Gastrocnemius medialis (tissue), 4 donors: ENCODE results near the gene AMER2. TPM values are rescaled to one million over a fixed set of nuclear protein-coding genes. Genes with fewer than 3 reads are reported as not detected.

Experiments used
- ATAC-seq, 2 donors: fragments of 150-250 bp; one replicate each; pipeline ENCODE4 v1.9.1; 2016
- DNase-seq, 2 donors: peaks; one replicate each; pipeline ENCODE4 v3.0.0-alpha.2; 2019
- H3K27ac ChIP-seq, 4 donors: fragments of 200-600 bp; sonication (generic); 1 replicate in 1 of 4; 2 replicates in 3 of 4; pipeline ENCODE4 v1.5.1; 2016 to 2018; ENCODE audit warnings: mild to moderate bottlenecking in 2 of 4, moderate library complexity in 1 of 4
- H3K27me3 ChIP-seq, 3 donors: fragments of 200-600 bp; sonication (generic) in 2 of 3; 1 replicate in 1 of 3; 2 replicates in 2 of 3; pipeline versions ENCODE4 v1.5.1 to v1.6.0; 2016 to 2019; ENCODE audit warnings: mild to moderate bottlenecking in 1 of 3, moderate library complexity in 1 of 3
- H3K36me3 ChIP-seq, 2 donors: fragments of 200-600 bp; sonication (generic) in 1 of 2; one replicate each; pipeline ENCODE4 v1.5.1; 2017 to 2018
- H3K4me1 ChIP-seq, 2 donors: fragments of 200-600 bp; sonication (generic) in 1 of 2; one replicate each; pipeline ENCODE4 v1.5.1; 2016 to 2017; ENCODE audit warnings: mild to moderate bottlenecking in 2 of 2
- H3K4me3 ChIP-seq, 4 donors: fragments of 200-600 bp; sonication (generic) in 3 of 4; 1 replicate in 1 of 4; 2 replicates in 3 of 4; pipeline ENCODE4 v1.5.1; 2016 to 2019; ENCODE audit warnings: mild to moderate bottlenecking in 2 of 4
- H3K9me3 ChIP-seq, 3 donors: fragments of 200-600 bp; sonication (generic) in 2 of 3; 1 replicate in 1 of 3; 2 replicates in 2 of 3; pipeline ENCODE4 v1.5.1; 2016 to 2019
- CTCF ChIP-seq, 5 experiments: fragments of 450-650 bp in 3 of 5; fragments of 200-600 bp in 2 of 5; sonication (generic) in 2 of 5; IDR thresholded peaks in 4 of 5; conservative IDR thresholded peaks in 1 of 5; 1 replicate in 4 of 5; 2 replicates in 1 of 5; pipeline ENCODE4 v1.5.1; 2016 to 2019; ENCODE audit warnings: antibody characterized with exemption in 5 of 5, mild to moderate bottlenecking in 3 of 5, moderate library complexity in 3 of 5
- POLR2A ChIP-seq, 2 donors: fragments of 450-650 bp; IDR thresholded peaks; one replicate each; pipeline ENCODE4 v1.6.1; 2017; ENCODE audit warnings: antibody characterized with exemption in 2 of 2, mild to moderate bottlenecking in 2 of 2, moderate library complexity in 2 of 2
- in situ Hi-C, 4 donors: fragments of 200-750 bp; cut with MboI; loops; one replicate each; pipeline versions ENCODE4 v1.15.0 to v1.8.0; 2017; ENCODE audit warnings: low sequenced_read_pairs in 4 of 4
- intact Hi-C: fragments of 100-400 bp; cut with DNase I; formaldehyde crosslinking; loops from one replicate; pipeline ENCODE4 v1.15.1; 2023; ENCODE audit warnings: low total_unique reads
- total RNA-seq, 4 donors: library from RNA; depleted of rRNA; stranded (reverse); fragments of >200 nt; gene quantifications; one replicate each; pipeline versions ENCODE4 v1.1.0 to v1.2.3, GENCODE V29; 2016

AMER2 gene
- total RNA-seq, 4 donors from 2014 or later = 0.10 to 0.87 (median 0.27) TPM; not detected in 1

- H3K27me3 ChIP-seq = peaks cover 36 to 56% (median 47%) of the 10 kb centered on the region in 3 donors
- H3K4me3 ChIP-seq = peak overlapping the region in 3 of 4 donors; percentile 25 to 38 (median 35)
- TF ChIP-seq CTCF (IDR thresholded peaks at IDR 0.05 in 4 of 5, conservative IDR thresholded peaks at IDR 0.05 in 1 of 5) (no peak), POLR2A (IDR thresholded peaks at IDR 0.05) (no peak)
- intact Hi-C loops = no loop called here
- DNase-seq (no peak), ATAC-seq (no peak)
- in situ Hi-C loops = no loop called here
- no peaks in the 10 kb centered on the region for H3K9me3 ChIP-seq
- no peaks in the 10 kb centered on the region for H3K4me1 ChIP-seq
- H3K36me3 ChIP-seq = no peaks in the 10 kb centered on the region
- no peak overlapping the region for H3K27ac ChIP-seq
Observed at GRCh38 chr13:25171170-25171516, 945 bp downstream of the AMER2 start.

GRCh38 chr13:25170554-25171111, 1.5 kb downstream of the AMER2 start:
- TF ChIP-seq CTCF (IDR thresholded peaks at IDR 0.05 in 4 of 5, conservative IDR thresholded peaks at IDR 0.05 in 1 of 5) = no peak
- TF ChIP-seq POLR2A (IDR thresholded peaks at IDR 0.05) = no peak
- peak overlapping the region in 2 of 4 donors; percentile 21 to 35 for H3K4me3 ChIP-seq
- no peak for DNase-seq
- H3K4me1 ChIP-seq = no peaks in the 10 kb centered on the region
- ATAC-seq = no peak
- in situ Hi-C loops = no loop called here
- H3K27ac ChIP-seq = no peak overlapping the region
- intact Hi-C loops = no loop called here
- H3K27me3 ChIP-seq = peaks cover 35 to 51% (median 43%) of the 10 kb centered on the region in 3 donors
- no peaks in the 10 kb centered on the region for H3K36me3 ChIP-seq
- no peaks in the 10 kb centered on the region for H3K9me3 ChIP-seq

GRCh38 chr13:25169951-25170553, 2.0 kb downstream of the AMER2 start:
- intact Hi-C loops = no loop called here
- ATAC-seq = no peak
- in situ Hi-C loops = no loop called here
- Histone ChIP-seq H3K9me3 (no peaks in the 10 kb centered on the region), H3K27ac (no peak overlapping the region), H3K36me3 (no peaks in the 10 kb centered on the region), H3K4me1 (no peaks in the 10 kb centered on the region), H3K4me3 (no peak overlapping the region), H3K27me3 (peaks cover 29 to 45% (median 41%) of the 10 kb centered on the region in 3 donors)
- no peak for TF ChIP-seq POLR2A (IDR thresholded peaks at IDR 0.05)
- TF ChIP-seq CTCF (IDR thresholded peaks at IDR 0.05 in 4 of 5, conservative IDR thresholded peaks at IDR 0.05 in 1 of 5) = no peak
- no peak for DNase-seq

GRCh38 chr13:25169356-25169755, 2.7 kb downstream of the AMER2 start:
- ATAC-seq (no peak), DNase-seq (no peak)
- H3K27ac ChIP-seq = no peak overlapping the region
- peaks cover 29 to 42% (median 41%) of the 10 kb centered on the region in 3 donors for H3K27me3 ChIP-seq
- H3K4me3 ChIP-seq = no peak overlapping the region
- in situ Hi-C loops = no loop called here
- H3K9me3 ChIP-seq = no peaks in the 10 kb centered on the region
- H3K4me1 ChIP-seq = no peaks in the 10 kb centered on the region
- no peaks in the 10 kb centered on the region for H3K36me3 ChIP-seq
- intact Hi-C loops = no loop called here
- TF ChIP-seq POLR2A (IDR thresholded peaks at IDR 0.05) = no peak
- no peak for TF ChIP-seq CTCF (IDR thresholded peaks at IDR 0.05 in 4 of 5, conservative IDR thresholded peaks at IDR 0.05 in 1 of 5)
